NT2/D1 (cell line): ENCODE data around the gene SLC22A12.

Experiments
- DNase-seq: peaks from one replicate; pipeline ENCODE4 v3.0.0-alpha.2; 2011; ENCODE audit warnings: low read depth, low spot score
- H3K27me3 ChIP-seq: 2 replicates; pipeline ENCODE4 v1.6.0; 2011; ENCODE audit warnings: mild to moderate bottlenecking; ENCODE audit not compliant: insufficient read length, insufficient read depth
- H3K36me3 ChIP-seq: 2 replicates; pipeline ENCODE4 v1.6.1; 2011; ENCODE audit warnings: mild to moderate bottlenecking, low read length, mixed read lengths; ENCODE audit not compliant: insufficient read depth, insufficient read length
- H3K4me1 ChIP-seq: 2 replicates; pipeline ENCODE4 v1.5.1; 2011; ENCODE audit not compliant: insufficient read depth, insufficient read length
- H3K4me3 ChIP-seq: 2 replicates; pipeline ENCODE4 v1.5.1; 2011; ENCODE audit warnings: low read depth; ENCODE audit not compliant: insufficient read length
- H3K9ac ChIP-seq: 2 replicates; pipeline ENCODE4 v1.6.0; 2011; ENCODE audit warnings: low read depth; ENCODE audit not compliant: insufficient read length
- H3K9me3 ChIP-seq: 2 replicates; pipeline ENCODE4 v1.5.1; 2011; ENCODE audit warnings: mild to moderate bottlenecking, low read length; ENCODE audit not compliant: insufficient read depth
- SUZ12 ChIP-seq: IDR thresholded peaks from 2 replicates; pipeline ENCODE4 v1.6.1; 2011; ENCODE audit not compliant: insufficient read length, insufficient read depth; ENCODE audit errors: extremely low read depth
- YY1 ChIP-seq: IDR thresholded peaks from 2 replicates; pipeline ENCODE4 v1.6.1; 2011; ENCODE audit not compliant: insufficient read length, insufficient read depth
- ZNF274 ChIP-seq: IDR thresholded peaks from 2 replicates; pipeline ENCODE4 v1.6.1; 2011; ENCODE audit warnings: mild to moderate bottlenecking, low read depth, low read length

SLC22A12 gene

DNA sequence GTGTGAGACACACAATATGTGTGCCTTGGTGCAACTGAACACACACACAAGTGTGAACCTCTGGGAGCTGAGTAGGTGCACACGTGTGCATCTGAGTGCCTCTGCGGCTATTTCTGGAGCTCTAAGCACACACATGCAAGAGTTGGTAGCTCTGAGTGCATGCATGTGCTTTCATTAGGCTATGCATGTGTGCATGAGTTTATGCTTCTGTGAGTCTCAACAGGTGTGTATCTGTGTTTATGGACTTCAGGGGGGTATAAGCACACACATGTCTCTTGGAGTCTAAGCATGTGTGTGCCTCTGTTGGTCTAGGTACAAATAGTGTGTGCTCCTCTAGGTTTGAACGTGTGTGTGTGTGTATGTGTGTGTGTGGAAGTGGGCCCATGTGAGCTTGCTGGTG lies 25.8 kb downstream of the SLC22A12 start:
- Histone ChIP-seq H3K4me1 (peaks cover 28% of the 10 kb centered on the region), H3K9me3 (no peaks in the 10 kb centered on the region), H3K9ac (no peak overlapping the region), H3K36me3 (no peaks in the 10 kb centered on the region), H3K27me3 (no peaks in the 10 kb centered on the region), H3K4me3 (no peak overlapping the region)
- TF ChIP-seq ZNF274 (no peak), SUZ12 (no peak), YY1 (no peak)
- no peak for DNase-seq

DNA sequence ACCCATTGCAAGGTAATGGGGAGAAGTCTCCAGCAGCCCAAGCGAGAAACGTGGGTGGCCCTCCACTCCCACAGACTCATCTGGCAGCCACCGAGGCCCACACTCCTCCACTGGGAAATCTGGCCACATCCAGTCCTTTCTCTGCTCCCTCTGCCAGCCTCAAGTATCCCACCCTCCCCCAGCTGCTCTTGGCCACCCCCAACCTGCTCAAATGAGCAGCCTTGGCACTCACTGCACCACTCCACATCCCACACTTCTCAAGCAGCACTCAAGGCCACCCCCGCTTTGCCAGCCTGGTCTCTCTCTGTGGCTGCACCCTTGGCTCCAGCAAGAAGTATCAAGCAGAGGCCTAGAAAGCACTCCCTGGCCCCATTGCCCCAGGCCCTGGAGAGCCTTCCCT lies 28.2 kb downstream of the SLC22A12 start:
- TF ChIP-seq SUZ12 (no peak), YY1 (no peak), ZNF274 (no peak)
- Histone ChIP-seq H3K9ac (peak overlapping the region; percentile 46), H3K36me3 (no peaks in the 10 kb centered on the region), H3K4me3 (no peak overlapping the region), H3K27me3 (no peaks in the 10 kb centered on the region), H3K9me3 (no peaks in the 10 kb centered on the region), H3K4me1 (peaks cover 27% of the 10 kb centered on the region)
- DNase-seq, result no peak

GRCh38 chr11:64619811-64620380 lies 28.9 kb downstream of the SLC22A12 start:
- no peaks in the 10 kb centered on the region for H3K9me3 ChIP-seq
- H3K4me1 ChIP-seq, result peaks cover 24% of the 10 kb centered on the region
- DNase-seq, result peak; percentile 57
- TF ChIP-seq YY1 (no peak), ZNF274 (no peak), SUZ12 (no peak)
- no peaks in the 10 kb centered on the region for H3K36me3 ChIP-seq
- H3K4me3 ChIP-seq, result no peak overlapping the region
- H3K27me3 ChIP-seq, result no peaks in the 10 kb centered on the region
- peak overlapping the region; percentile 46 for H3K9ac ChIP-seq

DNA sequence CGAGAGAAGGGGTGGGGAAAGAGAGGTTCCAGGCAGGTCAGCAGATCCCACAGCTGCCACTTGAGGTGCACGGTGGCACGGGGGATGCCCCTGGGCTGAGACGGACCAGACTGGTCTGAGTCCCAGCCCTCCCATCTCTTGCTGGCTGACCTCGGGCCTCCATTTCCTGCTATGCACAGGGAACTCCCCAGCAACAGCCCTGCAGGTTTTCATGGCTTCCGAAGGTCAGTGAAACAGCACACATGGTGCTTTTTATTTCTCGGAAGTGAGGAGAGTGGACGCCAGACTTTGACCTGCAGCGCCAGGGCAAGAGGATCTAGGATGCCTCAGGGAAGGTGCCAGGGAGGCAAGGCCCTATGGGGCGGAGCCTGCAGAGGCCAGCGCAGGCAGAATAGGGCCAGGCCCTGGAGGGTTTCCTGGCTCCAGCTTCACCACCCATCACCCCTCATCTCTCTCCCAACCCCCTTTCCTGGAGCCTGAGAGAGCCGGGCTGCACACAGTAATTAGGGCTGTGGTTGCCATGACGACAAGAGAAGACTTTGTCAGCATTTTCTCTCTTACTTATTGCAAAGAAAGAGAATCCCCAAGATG lies 29.5 kb downstream of the SLC22A12 start:
- TF ChIP-seq YY1, result no peak
- H3K4me1 ChIP-seq, result peaks cover 24% of the 10 kb centered on the region
- no peak for DNase-seq
- no peaks in the 10 kb centered on the region for H3K36me3 ChIP-seq
- H3K4me3 ChIP-seq, result no peak overlapping the region
- no peak overlapping the region for H3K9ac ChIP-seq
- H3K27me3 ChIP-seq, result no peaks in the 10 kb centered on the region
- H3K9me3 ChIP-seq, result no peaks in the 10 kb centered on the region

- DNase-seq, result no peak
- TF ChIP-seq SUZ12 (no peak), YY1 (no peak), ZNF274 (no peak)
- H3K36me3 ChIP-seq, result no peaks in the 10 kb centered on the region
- H3K4me3 ChIP-seq, result no peak overlapping the region
- H3K4me1 ChIP-seq, result peaks cover 24% of the 10 kb centered on the region
- H3K27me3 ChIP-seq, result no peaks in the 10 kb centered on the region
- no peak overlapping the region for H3K9ac ChIP-seq
- H3K9me3 ChIP-seq, result no peaks in the 10 kb centered on the region
Observed at GRCh38 chr11:64621283-64622019, 30.4 kb downstream of the SLC22A12 start.

DNA sequence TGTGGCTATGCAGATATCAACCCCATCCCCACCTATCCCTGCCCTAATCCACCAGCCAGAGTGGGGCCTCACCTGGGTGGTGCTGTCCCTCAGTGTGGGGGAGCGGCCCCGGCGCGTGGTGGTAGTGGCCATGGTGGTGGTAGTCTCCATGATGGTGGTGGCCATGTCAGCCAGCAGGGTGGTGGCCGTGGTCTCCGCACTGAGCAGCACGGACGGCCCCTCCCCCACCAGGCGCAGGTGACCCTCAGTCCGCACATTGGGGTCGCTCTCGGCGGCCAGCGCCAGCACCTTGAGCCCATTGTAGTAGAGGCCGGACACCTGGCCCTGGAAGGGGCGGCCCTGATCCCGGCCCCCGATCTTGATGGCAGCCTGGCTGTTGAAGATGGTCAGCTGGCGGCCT lies 31.7 kb downstream of the SLC22A12 start:
- Histone ChIP-seq H3K4me3 (no peak overlapping the region), H3K27me3 (no peaks in the 10 kb centered on the region), H3K36me3 (no peaks in the 10 kb centered on the region), H3K9ac (no peak overlapping the region), H3K4me1 (peaks cover 24% of the 10 kb centered on the region), H3K9me3 (no peaks in the 10 kb centered on the region)
- TF ChIP-seq SUZ12 (no peak), YY1 (no peak), ZNF274 (no peak)
- no peak for DNase-seq

DNA sequence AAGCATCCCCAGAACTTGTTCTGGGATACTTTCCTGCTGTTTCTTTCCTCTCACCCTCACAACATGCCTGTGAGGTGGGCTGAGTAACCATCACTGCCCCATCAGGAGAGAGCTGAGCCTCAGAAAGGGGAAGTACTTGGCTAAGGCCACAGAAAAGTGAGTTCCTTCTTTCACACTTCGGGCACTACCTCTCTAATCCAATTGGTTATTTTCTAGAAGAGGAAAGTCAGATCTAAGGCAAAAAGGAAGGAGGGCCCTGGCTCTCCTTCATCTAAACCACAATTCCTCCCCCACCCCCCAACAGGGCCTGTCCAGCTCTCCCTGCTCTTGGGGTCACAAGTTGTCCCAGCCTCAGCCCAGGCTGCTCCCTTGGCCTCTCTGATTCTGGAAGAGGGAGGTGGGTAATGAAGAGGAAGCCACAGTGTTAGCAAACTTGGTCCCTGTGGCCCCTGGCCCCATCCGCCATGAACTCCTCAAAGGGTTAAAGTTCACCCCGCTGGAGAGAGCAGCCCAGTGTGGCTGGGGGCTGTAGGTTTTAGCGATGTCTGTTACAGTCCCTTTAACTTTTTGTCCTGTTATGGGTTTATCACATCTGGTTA lies 34.0 kb downstream of the SLC22A12 start:
- H3K36me3 ChIP-seq, result no peaks in the 10 kb centered on the region
- no peaks in the 10 kb centered on the region for H3K27me3 ChIP-seq
- no peaks in the 10 kb centered on the region for H3K9me3 ChIP-seq
- no peak overlapping the region for H3K9ac ChIP-seq
- no peak for TF ChIP-seq YY1
- no peak for TF ChIP-seq SUZ12
- TF ChIP-seq ZNF274, result no peak
- H3K4me3 ChIP-seq, result no peak overlapping the region
- peaks cover 12% of the 10 kb centered on the region for H3K4me1 ChIP-seq
- no peak for DNase-seq
